ENCODE results near the gene NFIA.

DNA sequence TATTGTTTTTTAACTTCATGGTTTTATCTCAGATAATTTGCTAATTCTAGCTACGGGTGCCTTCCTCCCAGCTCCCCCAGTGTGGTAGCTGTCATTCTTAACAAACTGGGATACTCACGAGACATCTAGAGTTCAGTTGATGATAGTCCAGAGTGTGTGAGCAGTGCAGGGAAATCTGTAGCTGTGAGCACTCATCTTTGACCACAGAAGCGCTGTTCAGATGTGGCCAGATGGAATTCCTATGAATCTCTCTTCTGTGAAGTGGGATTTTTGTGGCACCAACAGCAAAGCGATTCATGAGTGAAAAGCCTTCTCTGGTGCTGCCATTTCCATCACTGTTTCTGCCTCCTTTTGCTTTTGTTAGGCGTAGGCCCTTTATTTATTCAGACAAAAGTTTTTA, 125.1 kb downstream of the NFIA start:
- TF ChIP-seq CTCF (IDR thresholded peaks at IDR 0.05) (no peak), REST (IDR thresholded peaks at IDR 0.05; ENCODE audit: insufficient read depth in 1 of 2, low read depth in 2 of 2, low read length in 1 of 2) (no peak)

Data from Panc1 (cell line).